HG03039 (cell line): ENCODE measurements around the gene ANXA11.

Experiments
- ATAC-seq: cut with Tn5 transposase; IDR thresholded peaks from one replicate; pipeline ENCODE4 v1.9.1; 2021; ENCODE audit warnings: mild to moderate bottlenecking, moderate library complexity; ENCODE audit not compliant: unreplicated experiment

Gene ANXA11

GRCh38 chr10:80110986-80111385 is 94.4 kb downstream of the ANXA11 start:
- ATAC-seq: no peak

DNA sequence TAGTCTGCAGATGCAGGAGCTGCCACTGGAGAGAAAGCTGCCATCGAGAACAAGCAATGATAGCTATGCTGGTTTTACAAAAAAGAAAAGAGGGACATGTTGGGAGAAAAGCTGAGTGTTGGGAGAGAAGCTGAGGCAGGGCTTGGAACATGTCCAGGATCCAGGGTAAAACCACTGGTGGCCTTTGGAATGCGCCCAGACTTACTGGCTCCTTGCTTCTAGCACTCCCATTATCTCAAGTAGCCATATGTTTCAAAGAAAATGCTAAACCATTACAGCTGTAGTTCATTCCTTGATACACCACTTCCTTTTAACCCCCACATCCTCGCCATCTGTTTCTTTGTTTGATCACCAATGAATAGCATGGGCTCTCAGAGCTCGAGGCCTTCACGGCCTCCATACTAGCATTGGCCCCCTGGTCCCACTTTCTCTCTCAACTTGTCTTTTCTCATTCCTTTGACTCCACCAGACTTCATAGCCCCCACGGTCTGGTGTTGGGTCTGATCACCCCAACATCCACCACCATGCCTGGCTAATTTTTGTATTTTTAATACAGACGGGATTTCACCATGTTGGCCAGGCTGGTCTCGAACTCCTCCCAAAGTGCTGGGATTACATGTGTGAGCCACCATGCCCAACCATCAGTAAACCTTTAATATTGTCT is 96.6 kb downstream of the ANXA11 start:
- no peak for ATAC-seq

DNA sequence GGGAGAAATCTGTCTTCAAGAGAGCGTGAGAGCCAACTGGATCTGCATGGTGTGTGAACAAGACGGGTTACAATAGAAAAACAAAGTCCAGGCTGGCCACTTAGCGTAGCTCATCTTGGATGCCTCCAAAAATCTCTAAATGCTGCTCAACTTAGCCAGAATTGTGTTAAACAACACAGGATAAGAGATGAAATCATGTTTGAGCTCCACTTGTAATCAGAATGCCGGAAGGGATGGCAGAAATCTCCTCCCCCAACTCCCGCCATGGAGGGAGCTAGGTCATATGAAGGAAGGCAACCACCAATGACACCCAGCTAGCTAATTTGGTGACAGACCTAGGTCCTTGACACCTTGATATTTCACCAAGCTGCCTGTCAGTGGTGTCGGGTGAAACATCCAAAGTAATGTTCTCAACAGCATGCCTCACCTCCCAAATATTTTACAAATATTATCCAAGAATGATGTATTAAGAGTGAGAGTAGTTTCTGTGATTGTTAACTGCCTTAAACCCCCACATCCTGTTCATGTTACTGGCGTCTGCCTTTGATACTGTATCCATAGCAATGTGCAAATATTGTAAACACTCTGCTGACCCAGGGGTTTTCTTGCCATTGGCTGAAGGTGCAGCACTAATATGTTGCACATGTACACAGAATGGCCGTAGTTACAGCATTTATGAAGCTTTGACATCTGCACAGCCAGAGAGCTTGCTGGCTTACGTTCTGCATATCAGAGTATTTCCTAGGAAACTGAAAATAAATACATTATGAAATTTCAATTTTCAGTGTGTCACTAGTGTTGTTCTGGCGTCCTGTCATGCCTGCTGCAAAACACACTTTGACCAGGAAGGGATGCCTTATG is 101.0 kb downstream of the ANXA11 start:
- no peak for ATAC-seq
